ELF-1 (cell line): Measurements from ENCODE around the gene ENKD1.
A peak's percentile ranks its signal among the peaks of the same experiment; 100 is the strongest.

ENCODE experiments used
- DNase-seq: peaks from one replicate; pipeline ENCODE4 v3.0.0-alpha.2; 2016; ENCODE audit warnings: low read depth, low spot score

Gene ENKD1

GRCh38 chr16:67663877-67664222 is 2.7 kb downstream of the ENKD1 start:
- DNase-seq = no peak

GRCh38 chr16:67663151-67663876 is 3.2 kb downstream of the ENKD1 start:
- DNase-seq = no peak

GRCh38 chr16:67662653-67663010 is 3.9 kb downstream of the ENKD1 start:
- no peak for DNase-seq

GRCh38 chr16:67661886-67662652 is 4.5 kb downstream of the ENKD1 start:
- DNase-seq = no peak

- DNase-seq = peak; percentile 85
Measured at GRCh38 chr16:67661101-67661761, 5.3 kb downstream of the ENKD1 start.

- peak; percentile 94 for DNase-seq
Measured at GRCh38 chr16:67660564-67661028, 6.0 kb downstream of the ENKD1 start, which contains the start of gene PARD6A. PARD6A (plus strand) TSS chr16:67660960; CDS start chr16:67661039, 79 bp downstream.

- peak; percentile 95 for DNase-seq
Measured at GRCh38 chr16:67659675-67660563, 6.6 kb downstream of the ENKD1 start, which contains the start of gene ACD. ACD (minus strand) TSS chr16:67660260; CDS start chr16:67660220, 40 bp downstream.

GRCh38 chr16:67658849-67659674 is 7.5 kb downstream of the ENKD1 start:
- DNase-seq = no peak

GRCh38 chr16:67657751-67658518 is 8.6 kb downstream of the ENKD1 start:
- DNase-seq = no peak

GRCh38 chr16:67657017-67657608 is 9.4 kb downstream of the ENKD1 start:
- DNase-seq = no peak

- DNase-seq = no peak
Measured at GRCh38 chr16:67656344-67657016, 10.1 kb downstream of the ENKD1 start.

GRCh38 chr16:67655363-67655762 is 11.2 kb downstream of the ENKD1 start:
- no peak for DNase-seq

- DNase-seq = no peak
Measured at GRCh38 chr16:67654403-67654911, 12.1 kb downstream of the ENKD1 start.

GRCh38 chr16:67653789-67654402 is 12.7 kb downstream of the ENKD1 start:
- no peak for DNase-seq

GRCh38 chr16:67653128-67653788 is 13.3 kb downstream of the ENKD1 start:
- DNase-seq = no peak

- DNase-seq = no peak
Measured at GRCh38 chr16:67652578-67653127, 13.9 kb downstream of the ENKD1 start.

GRCh38 chr16:67651847-67652246 is 14.7 kb downstream of the ENKD1 start:
- no peak for DNase-seq
